ENCODE measurements around the gene PADI3.
"Not testable (repeated sequence)": the region's sequence is repeated elsewhere in the genome, so short reads cannot be mapped to it uniquely, and the experiment has no call there.

The PADI3 gene

DNA sequence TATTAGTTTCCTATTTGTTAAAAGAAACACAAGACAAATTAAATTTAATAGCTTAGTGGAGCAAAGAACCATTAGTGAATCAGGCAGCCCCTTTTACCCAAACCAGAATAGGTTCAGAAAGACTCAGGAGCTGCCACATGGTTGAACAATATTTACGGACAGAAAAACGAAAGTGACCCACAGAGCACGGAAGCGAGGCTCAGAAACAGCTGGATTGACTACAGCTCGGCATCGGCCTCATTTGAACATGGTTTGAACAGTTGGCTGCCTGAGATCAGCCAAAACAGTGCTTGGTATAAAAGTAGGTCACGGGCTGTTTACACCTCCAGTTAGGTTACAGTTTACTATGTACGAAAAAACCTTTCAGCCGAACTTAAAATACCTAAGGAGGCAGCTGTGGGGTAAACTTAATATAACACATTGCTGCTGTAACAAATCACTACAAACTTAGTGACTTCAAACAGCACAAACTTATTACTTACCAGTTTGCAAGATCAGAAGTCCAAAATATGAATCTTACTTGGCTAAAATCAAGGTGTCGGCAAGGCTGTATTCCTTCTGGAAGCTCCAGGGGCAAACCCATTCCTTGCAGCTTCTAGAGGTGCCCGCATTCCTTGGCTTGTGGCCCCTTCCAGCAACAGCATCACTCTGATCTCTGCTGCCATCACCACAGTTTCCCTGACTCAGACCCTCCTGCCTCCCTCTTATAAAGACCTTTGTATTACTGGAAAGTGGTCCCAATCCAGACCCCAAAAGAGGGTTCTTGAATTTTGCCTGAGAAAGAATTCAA lies 70.9 kb downstream of the PADI3 start:
- no peak overlapping the region for H3K27ac ChIP-seq (ENCODE audit: low read depth, low read length)
- H3K9ac ChIP-seq (ENCODE audit: low read depth in 1 of 2, low read length in 2 of 2), result no peak overlapping the region
- H3K4me3 ChIP-seq (ENCODE audit: low read depth in 1 of 2, low read length in 2 of 2), result no peak overlapping the region
- no peaks in the 10 kb centered on the region for H3K36me3 ChIP-seq (ENCODE audit: control insufficient read depth in 1 of 2, insufficient read depth in 2 of 2, low read length in 2 of 2)
- H3K27me3 ChIP-seq (ENCODE audit: control insufficient read depth in 1 of 2, insufficient read depth in 2 of 2, low read length in 2 of 2), result no peaks in the 10 kb centered on the region
- H3K9me3 ChIP-seq (ENCODE audit: control insufficient read depth in 1 of 2, low read length in 2 of 2), result no peaks in the 10 kb centered on the region
- no peaks in the 10 kb centered on the region for H3K4me1 ChIP-seq (ENCODE audit: control insufficient read depth in 1 of 2, insufficient read depth in 2 of 2, low read length in 2 of 2)

DNA sequence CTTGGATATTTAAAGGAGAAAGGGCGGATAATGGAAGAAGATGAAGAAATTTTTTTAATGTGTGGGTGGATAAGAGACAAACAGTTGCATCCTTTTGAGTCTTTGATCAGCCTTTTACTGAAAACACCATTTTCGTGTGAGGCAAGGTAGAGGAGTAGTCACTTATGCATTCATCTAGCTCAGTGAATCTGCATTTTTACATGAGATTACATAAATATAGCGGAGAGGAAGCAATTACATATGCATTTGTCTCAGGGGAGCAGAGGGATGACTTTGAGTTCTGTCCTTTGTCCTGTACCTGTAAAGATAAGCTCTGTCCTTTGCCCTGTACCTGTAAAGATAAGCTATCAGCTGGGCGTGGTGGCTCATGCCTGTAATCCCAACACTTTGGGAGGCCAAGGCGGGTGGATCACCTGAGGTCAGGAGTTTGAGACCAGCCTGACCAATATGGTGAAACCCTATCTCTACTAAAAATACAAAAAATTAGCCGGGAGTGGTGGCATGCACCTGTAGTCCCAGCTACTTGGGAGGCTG lies 73.0 kb downstream of the PADI3 start:
- not testable (repeated sequence) for H3K9ac ChIP-seq (ENCODE audit: low read depth in 1 of 2, low read length in 2 of 2); H3K4me1 ChIP-seq (ENCODE audit: control insufficient read depth in 1 of 2, insufficient read depth in 2 of 2, low read length in 2 of 2); H3K9me3 ChIP-seq (ENCODE audit: control insufficient read depth in 1 of 2, low read length in 2 of 2); H3K4me3 ChIP-seq (ENCODE audit: low read depth in 1 of 2, low read length in 2 of 2); H3K27ac ChIP-seq (ENCODE audit: low read depth, low read length); H3K27me3 ChIP-seq (ENCODE audit: control insufficient read depth in 1 of 2, insufficient read depth in 2 of 2, low read length in 2 of 2); H3K36me3 ChIP-seq (ENCODE audit: control insufficient read depth in 1 of 2, insufficient read depth in 2 of 2, low read length in 2 of 2)

GRCh38 chr1:17328855-17329254 lies 80.0 kb downstream of the PADI3 start:
- Histone ChIP-seq H3K9ac (ENCODE audit: low read depth in 1 of 2, low read length in 2 of 2) (no peak overlapping the region), H3K27ac (ENCODE audit: low read depth, low read length) (no peak overlapping the region), H3K36me3 (ENCODE audit: control insufficient read depth in 1 of 2, insufficient read depth in 2 of 2, low read length in 2 of 2) (no peaks in the 10 kb centered on the region), H3K9me3 (ENCODE audit: control insufficient read depth in 1 of 2, low read length in 2 of 2) (no peaks in the 10 kb centered on the region), H3K4me3 (ENCODE audit: low read depth in 1 of 2, low read length in 2 of 2) (no peak overlapping the region), H3K4me1 (ENCODE audit: control insufficient read depth in 1 of 2, insufficient read depth in 2 of 2, low read length in 2 of 2) (no peaks in the 10 kb centered on the region), H3K27me3 (ENCODE audit: control insufficient read depth in 1 of 2, insufficient read depth in 2 of 2, low read length in 2 of 2) (peaks cover 4 to 15% of the 10 kb centered on the region in 2 donors)

DNA sequence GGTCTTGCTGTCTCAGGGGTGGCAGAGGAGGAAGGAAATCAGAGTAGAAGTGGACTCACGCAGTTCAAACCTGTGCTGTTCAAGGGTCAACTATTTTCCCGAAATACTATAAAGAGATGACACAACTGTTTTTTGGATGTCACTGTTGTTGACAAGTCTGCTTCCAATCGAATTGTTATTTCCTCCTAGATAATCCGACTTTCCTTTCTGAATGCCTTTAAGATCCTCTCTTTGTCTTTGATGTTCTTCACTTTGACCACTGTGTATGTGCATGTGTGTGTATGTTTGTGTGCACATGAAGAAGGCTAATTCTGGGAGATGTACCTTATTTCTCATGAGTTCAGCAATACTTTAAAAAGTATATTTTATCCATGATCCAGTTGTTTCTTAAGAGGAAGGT lies 80.7 kb downstream of the PADI3 start:
- H3K9me3 ChIP-seq (ENCODE audit: control insufficient read depth in 1 of 2, low read length in 2 of 2), result no peaks in the 10 kb centered on the region
- no peak overlapping the region for H3K9ac ChIP-seq (ENCODE audit: low read depth in 1 of 2, low read length in 2 of 2)
- H3K36me3 ChIP-seq (ENCODE audit: control insufficient read depth in 1 of 2, insufficient read depth in 2 of 2, low read length in 2 of 2), result no peaks in the 10 kb centered on the region
- H3K27ac ChIP-seq (ENCODE audit: low read depth, low read length), result no peak overlapping the region
- H3K27me3 ChIP-seq (ENCODE audit: control insufficient read depth in 1 of 2, insufficient read depth in 2 of 2, low read length in 2 of 2), result peaks cover 4 to 15% of the 10 kb centered on the region in 2 donors
- no peaks in the 10 kb centered on the region for H3K4me1 ChIP-seq (ENCODE audit: control insufficient read depth in 1 of 2, insufficient read depth in 2 of 2, low read length in 2 of 2)
- H3K4me3 ChIP-seq (ENCODE audit: low read depth in 1 of 2, low read length in 2 of 2), result no peak overlapping the region

- H3K4me1 ChIP-seq (ENCODE audit: control insufficient read depth in 1 of 2, insufficient read depth in 2 of 2, low read length in 2 of 2), result no peaks in the 10 kb centered on the region
- no peak overlapping the region for H3K4me3 ChIP-seq (ENCODE audit: low read depth in 1 of 2, low read length in 2 of 2)
- no peaks in the 10 kb centered on the region for H3K36me3 ChIP-seq (ENCODE audit: control insufficient read depth in 1 of 2, insufficient read depth in 2 of 2, low read length in 2 of 2)
- no peak overlapping the region for H3K27ac ChIP-seq (ENCODE audit: low read depth, low read length)
- H3K9ac ChIP-seq (ENCODE audit: low read depth in 1 of 2, low read length in 2 of 2), result no peak overlapping the region
- peaks cover 10 to 15% of the 10 kb centered on the region in 2 donors for H3K27me3 ChIP-seq (ENCODE audit: control insufficient read depth in 1 of 2, insufficient read depth in 2 of 2, low read length in 2 of 2)
- H3K9me3 ChIP-seq (ENCODE audit: control insufficient read depth in 1 of 2, low read length in 2 of 2), result no peaks in the 10 kb centered on the region
Measured at GRCh38 chr1:17330856-17331255, 82.0 kb downstream of the PADI3 start.

- H3K4me1 ChIP-seq (ENCODE audit: control insufficient read depth in 1 of 2, insufficient read depth in 2 of 2, low read length in 2 of 2), result no peaks in the 10 kb centered on the region
- peaks cover 10 to 20% of the 10 kb centered on the region in 2 donors for H3K27me3 ChIP-seq (ENCODE audit: control insufficient read depth in 1 of 2, insufficient read depth in 2 of 2, low read length in 2 of 2)
- H3K9ac ChIP-seq (ENCODE audit: low read depth in 1 of 2, low read length in 2 of 2), result no peak overlapping the region
- H3K9me3 ChIP-seq (ENCODE audit: control insufficient read depth in 1 of 2, low read length in 2 of 2), result no peaks in the 10 kb centered on the region
- no peaks in the 10 kb centered on the region for H3K36me3 ChIP-seq (ENCODE audit: control insufficient read depth in 1 of 2, insufficient read depth in 2 of 2, low read length in 2 of 2)
- no peak overlapping the region for H3K27ac ChIP-seq (ENCODE audit: low read depth, low read length)
- no peak overlapping the region for H3K4me3 ChIP-seq (ENCODE audit: low read depth in 1 of 2, low read length in 2 of 2)
Measured at GRCh38 chr1:17333081-17333480, 84.2 kb downstream of the PADI3 start.
